A549 (cell line): Measurements from ENCODE around the gene CDKN1C. TPM values are rescaled to one million over a fixed set of nuclear protein-coding genes. Genes with fewer than 3 reads are reported as not detected.

Experiments
- ATAC-seq, 2 experiments: fragments of 200-7000 bp in 1 of 2; fragments of >200 bp in 1 of 2; cut with Nextera tagmentation in 1 of 2; cut with Tn5 transposase in 1 of 2; 3 replicates each; pipeline versions ENCODE4 v1.8.0 to v1.9.1; 2018 to 2020; ENCODE audit warnings: mild to moderate bottlenecking in 1 of 2, moderate library complexity in 1 of 2
- CTCF ChIA-PET: fragments of 300-600 bp; sonication (Branson Sonifier 250); formaldehyde crosslinking; extraction: SDS; loops from one replicate; lab custom pipeline; 2021; ENCODE audit warnings: antibody characterized with exemption, inconsistent platforms; lab: Yijun Ruan, JAX
- POLR2A ChIA-PET: fragments of 350-600 bp; formaldehyde crosslinking; extraction: SDS; loops from one replicate; lab custom pipeline; 2021; ENCODE audit warnings: antibody characterized with exemption, inconsistent platforms; lab: Yijun Ruan, JAX
- DNase-seq, 2 experiments: peaks; one replicate each; pipeline versions ENCODE4 v3.0.0 to v3.0.0-alpha.2; 2011 to 2016; ENCODE audit warnings: low read depth in 1 of 2, low spot score in 1 of 2
- FAIRE-seq: peaks from 2 replicates; lab custom pipeline; 2011; peaks lifted over from hg19 to GRCh38; lab: Jason Lieb, UNC
- H3K27ac ChIP-seq, 2 experiments: fragments of >200 bp; sonication (Bioruptor Twin); formaldehyde crosslinking; 3 replicates each; pipeline ENCODE4 v1.5.1; 2016 to 2017
- H3K4me1 ChIP-seq: fragments of >200 bp; sonication (Bioruptor Twin); formaldehyde crosslinking; 3 replicates; pipeline ENCODE4 v1.6.1; 2016
- H3K4me2 ChIP-seq: fragments of >200 bp; sonication (Bioruptor Twin); formaldehyde crosslinking; 3 replicates; pipeline ENCODE4 v1.6.1; 2016
- H3K4me3 ChIP-seq: fragments of >200 bp; sonication (Bioruptor Twin); formaldehyde crosslinking; 3 replicates; pipeline ENCODE4 v1.5.1; 2016
- H3K9me3 ChIP-seq: fragments of >200 bp; sonication (Bioruptor Twin); formaldehyde crosslinking; 3 replicates; pipeline ENCODE4 v1.6.1; 2016
- ATOH8 ChIP-seq: fragments of 250-450 bp; sonication (Bioruptor Pico); IDR thresholded peaks from 2 replicates; pipeline ENCODE4 v1.5.0; 2020; ENCODE audit warnings: low read depth, mild to moderate bottlenecking, moderate library complexity
- BHLHE40 ChIP-seq: IDR thresholded peaks from 2 replicates; pipeline ENCODE4 v1.6.1; 2012; ENCODE audit warnings: low read depth, low read length, inconsistent platforms
- CBX2 ChIP-seq: fragments of 200-600 bp; sonication (generic); IDR thresholded peaks from 2 replicates; pipeline ENCODE4 v1.6.1; 2016; ENCODE audit warnings: low read depth, mild to moderate bottlenecking, borderline replicate concordance
- CEBPB ChIP-seq, 2 experiments: fragments of >200 bp in 1 of 2; sonication (Bioruptor Twin) in 1 of 2; formaldehyde crosslinking in 1 of 2; IDR thresholded peaks; 2 replicates each; pipeline ENCODE4 v1.6.1; 2012 to 2016
- CHD2 ChIP-seq: fragments of 150-350 bp; IDR thresholded peaks from 2 replicates; pipeline ENCODE4 v1.6.1; 2014; ENCODE audit warnings: low read length; ENCODE audit not compliant: partially characterized antibody
- CHD4 ChIP-seq: fragments of 200-600 bp; sonication (generic); IDR thresholded peaks from 2 replicates; pipeline ENCODE4 v1.6.1; 2016; ENCODE audit warnings: antibody characterized with exemption, mild to moderate bottlenecking, borderline replicate concordance
- CTCF ChIP-seq: fragments of >200 bp; sonication (Bioruptor Twin); formaldehyde crosslinking; IDR thresholded peaks from 3 replicates; pipeline ENCODE4 v1.5.1; 2016
- E2F6 ChIP-seq: IDR thresholded peaks from 2 replicates; pipeline ENCODE4 v1.6.1; 2012; ENCODE audit warnings: low read depth, borderline replicate concordance
- EP300 ChIP-seq, 2 experiments: fragments of >200 bp; sonication (Bioruptor Twin); formaldehyde crosslinking; IDR thresholded peaks; 2 replicates in 1 of 2; 3 replicates in 1 of 2; pipeline ENCODE4 v1.6.1; 2016 to 2017
- FOSB ChIP-seq: fragments of 250-450 bp; sonication (Bioruptor Pico); IDR thresholded peaks from 2 replicates; pipeline ENCODE4 v1.5.0; 2020; ENCODE audit warnings: mild to moderate bottlenecking, moderate library complexity
- FOSL2 ChIP-seq, 2 experiments: fragments of 450-650 bp in 1 of 2; fragments of >200 bp in 1 of 2; sonication (Bioruptor Twin) in 1 of 2; formaldehyde crosslinking; IDR thresholded peaks; 2 replicates each; pipeline versions ENCODE4 v1.5.0 to v1.6.1; 2016 to 2020; ENCODE audit warnings: mild to moderate bottlenecking in 1 of 2, moderate library complexity in 1 of 2
- GATA3 ChIP-seq: IDR thresholded peaks from 2 replicates; pipeline ENCODE4 v1.6.1; 2012; ENCODE audit warnings: borderline replicate concordance
- HMGXB4 ChIP-seq: fragments of 250-450 bp; sonication (Bioruptor Pico); IDR thresholded peaks from 2 replicates; pipeline ENCODE4 v1.5.0; 2021; ENCODE audit warnings: mild to moderate bottlenecking, moderate library complexity, borderline replicate concordance
- HOXB5 ChIP-seq: fragments of 250-450 bp; sonication (Bioruptor Pico); IDR thresholded peaks from 2 replicates; pipeline ENCODE4 v1.5.0; 2020; ENCODE audit warnings: mild to moderate bottlenecking, moderate library complexity
- KDM1A ChIP-seq: fragments of 200-600 bp; sonication (generic); IDR thresholded peaks from 2 replicates; pipeline ENCODE4 v1.6.1; 2016; ENCODE audit warnings: low read depth, mild to moderate bottlenecking
- KDM5A ChIP-seq: fragments of 200-600 bp; sonication (generic); IDR thresholded peaks from 2 replicates; pipeline ENCODE4 v1.6.1; 2016; ENCODE audit warnings: antibody characterized with exemption, mild to moderate bottlenecking
- MAZ ChIP-seq: fragments of 150-350 bp; IDR thresholded peaks from 2 replicates; pipeline ENCODE4 v1.6.1; 2014; ENCODE audit warnings: antibody characterized with exemption, low read depth, low read length, borderline replicate concordance
- MYC ChIP-seq: IDR thresholded peaks from 2 replicates; pipeline ENCODE4 v1.6.1; 2012; ENCODE audit warnings: mild to moderate bottlenecking, inconsistent platforms, low read length, improper control_type of control experiment, borderline replicate concordance
- PHF8 ChIP-seq: fragments of 200-600 bp; sonication (generic); IDR thresholded peaks from 2 replicates; pipeline ENCODE4 v1.6.1; 2016; ENCODE audit warnings: low read depth, mild to moderate bottlenecking, antibody characterized with exemption, moderate library complexity, borderline replicate concordance
- POLR2A ChIP-seq: IDR thresholded peaks from 2 replicates; pipeline ENCODE4 v1.6.1; 2012; ENCODE audit warnings: mild to moderate bottlenecking, low read length
- RARB ChIP-seq: fragments of 250-450 bp; sonication (Bioruptor Pico); IDR thresholded peaks from 2 replicates; pipeline ENCODE4 v1.8.0; 2021; ENCODE audit warnings: mild to moderate bottlenecking, moderate library complexity
- TFCP2L1 ChIP-seq: fragments of 250-450 bp; sonication (Bioruptor Pico); IDR thresholded peaks from 2 replicates; pipeline ENCODE4 v1.5.0; 2021; ENCODE audit warnings: mild to moderate bottlenecking
- TP53 ChIP-seq: fragments of 250-450 bp; sonication (Bioruptor Pico); IDR thresholded peaks from 2 replicates; pipeline ENCODE4 v1.5.0; 2021; ENCODE audit warnings: mild to moderate bottlenecking, moderate library complexity
- WGBS: methylation state at CpG from one replicate; pipeline ENCODE4 v1.1.6; 2017; ENCODE audit errors: missing lambda C conversion rate; 5-methylcytosine and 5-hydroxymethylcytosine counted together
- polyA plus RNA-seq, 4 experiments: library from polyadenylated mRNA; depleted of rRNA in 3 of 4; stranded (reverse); fragments of >200 nt; fragmentation: RNase III in 1 of 4; extraction: RNeasy Plus Mini Kit Qiagen cat#74134 plus additional on column Dnase treatment in 1 of 4; gene quantifications; 2 replicates in 3 of 4; 3 replicates in 1 of 4; pipeline ENCODE4 v1.2.3, GENCODE V29; 2011 to 2017

CDKN1C gene
- polyA plus RNA-seq, 2 of the 4 experiments (the other 2 are of a cell fraction) = 0.30 to 0.41 TPM

GRCh38 chr11:2837096-2837601, 48.4 kb downstream of the CDKN1C start:
- H3K4me3 ChIP-seq = no peak overlapping the region
- FAIRE-seq (no peak), ATAC-seq (peak; percentile 63 to 88), DNase-seq (peak; percentile 28 to 42)
- H3K4me1 ChIP-seq = no peaks in the 10 kb centered on the region; the same call in 2 of the 3 replicates
- no peak overlapping the region for H3K4me2 ChIP-seq
- CTCF ChIA-PET = no interaction called here
- 62% methylated on average over 13 of the region's 20 CpGs for WGBS
- no peak overlapping the region for H3K27ac ChIP-seq
- POLR2A ChIA-PET = no interaction called here
- no peaks in the 10 kb centered on the region for H3K9me3 ChIP-seq
- TF ChIP-seq CEBPB (IDR thresholded peaks at IDR 0.05) (no peak), MYC (no peak), KDM5A (no peak)

- 80% methylated on average over 22 of the region's 23 CpGs for WGBS
- FAIRE-seq = no peak
- TF ChIP-seq CHD4 (no peak), EP300 (IDR thresholded peaks at IDR 0.05) (no peak), CHD2 (no peak), GATA3 (no peak), E2F6 (no peak), CTCF (no peak), HMGXB4 (CRISPR knock-in tag) (no peak), RARB (CRISPR knock-in tag) (no peak), HOXB5 (CRISPR knock-in tag) (no peak), PHF8 (no peak), FOSB (no peak), KDM1A (no peak)
- Histone ChIP-seq H3K4me1 (no peaks in the 10 kb centered on the region; the same call in 2 of the 3 replicates), H3K4me3 (no peak overlapping the region), H3K9me3 (no peaks in the 10 kb centered on the region), H3K27ac (no peak overlapping the region), H3K4me2 (no peak overlapping the region)
- POLR2A ChIA-PET = no interaction called here
- DNase-seq = no peak
- CTCF ChIA-PET = no interaction called here
- no peak for ATAC-seq
These were observed 49.1 kb downstream of the CDKN1C start for GRCh38 chr11:2836315-2837095.

- WGBS = 90% methylated on average over 14 of the region's 17 CpGs
- no peak overlapping the region for H3K4me3 ChIP-seq
- no peaks in the 10 kb centered on the region for H3K9me3 ChIP-seq
- CTCF ChIA-PET = no interaction called here
- POLR2A ChIA-PET = no interaction called here
- no peak overlapping the region for H3K27ac ChIP-seq
- H3K4me1 ChIP-seq = no peaks in the 10 kb centered on the region; the same call in 2 of the 3 replicates
- DNase-seq (no peak), FAIRE-seq (no peak), ATAC-seq (no peak)
- TF ChIP-seq MYC (no peak), CHD4 (no peak), HMGXB4 (CRISPR knock-in tag) (no peak), ATOH8 (CRISPR knock-in tag) (no peak), BHLHE40 (no peak), FOSL2 (IDR thresholded peaks at IDR 0.05) (no peak), FOSL2 (CRISPR knock-in tag; IDR thresholded peaks at IDR 0.05) (no peak), TFCP2L1 (CRISPR knock-in tag) (no peak), MAZ (no peak), TP53 (CRISPR knock-in tag) (no peak), CBX2 (no peak), POLR2A (no peak)
- H3K4me2 ChIP-seq = no peak overlapping the region
These were observed 49.8 kb downstream of the CDKN1C start for GRCh38 chr11:2835751-2836150.
